Measurements from ENCODE around the gene SAMD8.
"Not testable (repeated sequence)": the region's sequence is repeated elsewhere in the genome, so short reads cannot be mapped to it uniquely, and the experiment has no call there.

The SAMD8 gene

GRCh38 chr10:75109459-75109778 is 2.0 kb upstream of the SAMD8 start:
- Mint-ChIP-seq H3K27ac (peak overlapping the region; percentile 84), H3K36me3 (no peaks in the 10 kb centered on the region), H3K27me3 (no peaks in the 10 kb centered on the region), H3K4me3 (peak overlapping the region; percentile 66), H3K4me1 (ENCODE audit: low read depth) (peaks cover 41% of the 10 kb centered on the region), H3K9me3 (ENCODE audit: low read depth) (no peaks in the 10 kb centered on the region)

GRCh38 chr10:75110006-75110632 is 1.3 kb upstream of the SAMD8 start:
- Mint-ChIP-seq H3K9me3 (ENCODE audit: low read depth) (no peaks in the 10 kb centered on the region), H3K36me3 (no peaks in the 10 kb centered on the region), H3K27me3 (no peaks in the 10 kb centered on the region), H3K4me3 (peak overlapping the region; percentile 87), H3K4me1 (ENCODE audit: low read depth) (peaks cover 48% of the 10 kb centered on the region), H3K27ac (peak overlapping the region; percentile 92)

- H3K27ac Mint-ChIP-seq = peak overlapping the region; percentile 83
- no peaks in the 10 kb centered on the region for H3K9me3 Mint-ChIP-seq (ENCODE audit: low read depth)
- no peaks in the 10 kb centered on the region for H3K36me3 Mint-ChIP-seq
- H3K4me3 Mint-ChIP-seq = peak overlapping the region; percentile 87
- no peaks in the 10 kb centered on the region for H3K27me3 Mint-ChIP-seq
- H3K4me1 Mint-ChIP-seq (ENCODE audit: low read depth) = peaks cover 56% of the 10 kb centered on the region
These were observed 637 bp downstream of the SAMD8 start for GRCh38 chr10:75111907-75112679.

- no peak overlapping the region for H3K4me3 Mint-ChIP-seq
- no peaks in the 10 kb centered on the region for H3K27me3 Mint-ChIP-seq
- peaks cover 65% of the 10 kb centered on the region for H3K4me1 Mint-ChIP-seq (ENCODE audit: low read depth)
- H3K27ac Mint-ChIP-seq = peak overlapping the region; percentile 36
- no peaks in the 10 kb centered on the region for H3K9me3 Mint-ChIP-seq (ENCODE audit: low read depth)
- no peaks in the 10 kb centered on the region for H3K36me3 Mint-ChIP-seq
These were observed 3.7 kb downstream of the SAMD8 start for GRCh38 chr10:75115137-75115536.

- H3K36me3 Mint-ChIP-seq; H3K9me3 Mint-ChIP-seq (ENCODE audit: low read depth); H3K4me3 Mint-ChIP-seq; H3K27ac Mint-ChIP-seq; H3K27me3 Mint-ChIP-seq: not testable (repeated sequence)
- H3K4me1 Mint-ChIP-seq (ENCODE audit: low read depth) = peaks cover 62% of the 10 kb centered on the region
These were observed 5.7 kb downstream of the SAMD8 start for GRCh38 chr10:75116941-75117775.

GRCh38 chr10:75117995-75118394 is 6.5 kb downstream of the SAMD8 start:
- Mint-ChIP-seq H3K4me1 (ENCODE audit: low read depth) (peaks cover 57% of the 10 kb centered on the region), H3K36me3 (no peaks in the 10 kb centered on the region), H3K27me3 (no peaks in the 10 kb centered on the region), H3K9me3 (ENCODE audit: low read depth) (no peaks in the 10 kb centered on the region), H3K4me3 (no peak overlapping the region), H3K27ac (peak overlapping the region; percentile 61)

GRCh38 chr10:75119444-75120066 is 8.1 kb downstream of the SAMD8 start:
- H3K27ac Mint-ChIP-seq; H3K9me3 Mint-ChIP-seq (ENCODE audit: low read depth); H3K36me3 Mint-ChIP-seq; H3K4me3 Mint-ChIP-seq; H3K27me3 Mint-ChIP-seq: not testable (repeated sequence)
- H3K4me1 Mint-ChIP-seq (ENCODE audit: low read depth) = peaks cover 52% of the 10 kb centered on the region

- no peak overlapping the region for H3K27ac Mint-ChIP-seq
- no peak overlapping the region for H3K4me3 Mint-ChIP-seq
- peaks cover 2% of the 10 kb centered on the region for H3K36me3 Mint-ChIP-seq
- H3K27me3 Mint-ChIP-seq = no peaks in the 10 kb centered on the region
- peaks cover 56% of the 10 kb centered on the region for H3K4me1 Mint-ChIP-seq (ENCODE audit: low read depth)
- no peaks in the 10 kb centered on the region for H3K9me3 Mint-ChIP-seq (ENCODE audit: low read depth)
These were observed 9.9 kb downstream of the SAMD8 start for GRCh38 chr10:75121322-75121721.

- H3K9me3 Mint-ChIP-seq (ENCODE audit: low read depth) = no peaks in the 10 kb centered on the region
- peaks cover 60% of the 10 kb centered on the region for H3K4me1 Mint-ChIP-seq (ENCODE audit: low read depth)
- H3K4me3 Mint-ChIP-seq = no peak overlapping the region
- H3K36me3 Mint-ChIP-seq = peaks cover 2% of the 10 kb centered on the region
- no peaks in the 10 kb centered on the region for H3K27me3 Mint-ChIP-seq
- H3K27ac Mint-ChIP-seq = no peak overlapping the region
These were observed 11.0 kb downstream of the SAMD8 start for GRCh38 chr10:75122505-75122904.

GRCh38 chr10:75123088-75123682 is 11.7 kb downstream of the SAMD8 start:
- H3K27ac Mint-ChIP-seq = peak overlapping the region; percentile 61
- H3K36me3 Mint-ChIP-seq = peaks cover 2% of the 10 kb centered on the region
- H3K9me3 Mint-ChIP-seq (ENCODE audit: low read depth) = no peaks in the 10 kb centered on the region
- H3K4me1 Mint-ChIP-seq (ENCODE audit: low read depth) = peaks cover 56% of the 10 kb centered on the region
- H3K27me3 Mint-ChIP-seq = no peaks in the 10 kb centered on the region
- H3K4me3 Mint-ChIP-seq = no peak overlapping the region

GRCh38 chr10:75126277-75126676 is 14.8 kb downstream of the SAMD8 start:
- H3K27me3 Mint-ChIP-seq = no peaks in the 10 kb centered on the region
- H3K36me3 Mint-ChIP-seq = peaks cover 2% of the 10 kb centered on the region
- H3K4me3 Mint-ChIP-seq = no peak overlapping the region
- H3K9me3 Mint-ChIP-seq (ENCODE audit: low read depth) = no peaks in the 10 kb centered on the region
- peak overlapping the region; percentile 22 for H3K27ac Mint-ChIP-seq
- H3K4me1 Mint-ChIP-seq (ENCODE audit: low read depth) = peaks cover 59% of the 10 kb centered on the region

- Mint-ChIP-seq H3K36me3 (peaks cover 5% of the 10 kb centered on the region), H3K4me1 (ENCODE audit: low read depth) (peaks cover 62% of the 10 kb centered on the region), H3K4me3 (no peak overlapping the region), H3K27me3 (no peaks in the 10 kb centered on the region), H3K27ac (no peak overlapping the region), H3K9me3 (ENCODE audit: low read depth) (no peaks in the 10 kb centered on the region)
These were observed 16.0 kb downstream of the SAMD8 start for GRCh38 chr10:75127471-75127870.

GRCh38 chr10:75128985-75129384 is 17.5 kb downstream of the SAMD8 start:
- H3K9me3 Mint-ChIP-seq (ENCODE audit: low read depth); H3K27me3 Mint-ChIP-seq; H3K4me3 Mint-ChIP-seq; H3K27ac Mint-ChIP-seq: not testable (repeated sequence)
- Mint-ChIP-seq H3K36me3 (peaks cover 11% of the 10 kb centered on the region), H3K4me1 (ENCODE audit: low read depth) (peaks cover 58% of the 10 kb centered on the region)

- Mint-ChIP-seq H3K27me3 (no peaks in the 10 kb centered on the region), H3K4me3 (no peak overlapping the region), H3K27ac (no peak overlapping the region), H3K36me3 (peaks cover 11% of the 10 kb centered on the region), H3K9me3 (ENCODE audit: low read depth) (no peaks in the 10 kb centered on the region), H3K4me1 (ENCODE audit: low read depth) (peaks cover 55% of the 10 kb centered on the region)
These were observed 18.1 kb downstream of the SAMD8 start for GRCh38 chr10:75129537-75129936.
